GM21786 (cell line): ENCODE results near the gene TRMT112.
A peak's percentile ranks its signal among the peaks of the same experiment; 100 is the strongest.

Experiments used
- ATAC-seq: cut with Tn5 transposase; IDR thresholded peaks from one replicate; pipeline ENCODE4 v1.9.1; 2021; ENCODE audit not compliant: unreplicated experiment

TRMT112 gene

DNA sequence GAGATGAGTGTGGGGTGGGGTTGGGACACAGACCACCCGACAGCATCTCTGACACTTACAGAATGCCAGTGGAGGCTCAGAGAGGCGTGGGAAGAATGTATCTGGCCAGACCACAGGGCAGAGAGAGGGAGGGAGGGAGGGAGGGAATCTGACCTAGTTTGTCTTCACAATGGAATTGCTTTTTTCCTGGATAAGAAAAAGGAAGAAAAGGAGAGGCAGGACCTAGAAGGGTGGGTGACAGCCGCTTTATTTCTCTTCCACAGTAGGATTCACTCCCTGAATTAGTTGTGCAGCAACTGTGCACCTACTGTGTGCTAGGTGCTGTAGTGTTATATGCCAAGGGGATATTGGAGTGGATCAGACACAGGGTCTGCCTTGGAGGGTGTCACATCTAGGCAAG, 22.6 kb downstream of the TRMT112 start:
- no peak for ATAC-seq

GRCh38 chr11:64292460-64293254, 24.7 kb downstream of the TRMT112 start:
- ATAC-seq, result no peak

DNA sequence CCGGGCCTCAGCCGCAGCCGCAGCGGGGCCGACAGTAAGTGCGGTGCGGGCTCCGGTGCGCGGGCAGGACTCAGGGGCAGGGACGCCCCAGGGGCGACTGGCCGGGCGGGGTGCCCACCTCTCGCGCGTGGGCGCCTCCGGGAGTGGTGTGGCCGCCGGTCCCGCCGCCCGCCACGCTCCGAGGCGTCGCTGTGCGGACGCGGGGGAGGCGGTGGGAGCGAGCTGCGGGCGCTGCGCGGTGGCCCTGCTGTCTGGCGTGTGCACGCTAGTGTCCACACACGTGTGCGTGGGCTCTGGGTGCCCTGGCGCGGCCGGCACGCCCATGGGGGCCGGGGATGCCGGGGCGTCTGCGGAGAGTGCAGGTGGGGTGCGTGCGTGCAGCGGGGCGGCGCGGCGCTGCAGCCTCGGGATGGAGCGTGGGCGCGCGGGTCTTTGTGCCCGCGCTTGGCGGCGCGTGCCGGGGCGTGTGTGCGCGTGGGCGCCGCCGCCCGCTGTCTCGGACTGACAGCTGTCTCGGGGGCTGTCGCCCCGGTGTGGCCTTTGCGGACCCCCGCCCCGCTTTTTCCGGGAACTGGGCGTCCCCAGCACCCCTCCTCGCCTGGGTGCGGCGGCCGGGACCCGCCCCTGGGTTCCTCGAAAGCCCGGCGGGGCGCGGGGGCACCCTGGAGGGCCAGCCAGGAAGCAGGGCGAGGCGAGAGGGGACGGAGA, 25.5 kb downstream of the TRMT112 start:
- no peak for ATAC-seq

DNA sequence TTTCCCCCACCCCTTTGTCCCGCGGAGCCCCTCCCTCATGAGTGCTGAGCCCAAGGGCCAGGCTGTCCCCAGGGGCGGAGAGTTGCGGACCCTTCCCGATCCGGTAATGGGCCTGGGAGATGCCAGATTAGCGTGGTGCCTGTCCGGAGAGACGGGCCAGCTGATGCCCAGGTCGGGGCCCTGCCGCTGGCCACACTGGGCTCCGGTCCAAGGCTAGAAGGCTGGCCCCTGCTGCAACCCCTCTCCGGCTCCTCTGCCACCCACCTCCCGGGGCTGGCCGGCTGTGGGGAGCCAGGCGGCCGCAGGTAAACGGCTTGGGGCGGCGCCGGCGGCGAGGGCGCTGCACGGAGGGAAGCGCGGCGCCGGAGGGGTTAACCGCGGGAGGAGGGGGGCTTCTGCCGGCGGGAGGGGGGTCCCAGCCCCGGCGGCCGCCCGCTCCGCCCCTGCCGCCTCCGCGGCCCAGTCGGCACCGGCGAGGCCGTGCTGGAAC, 26.1 kb downstream of the TRMT112 start, which contains the start of gene KCNK4:
TSS of gene KCNK4 (plus strand) at position 41 of the 490 bp plus-strand sequence. CDS start 1,717 bp downstream, outside the sequence.
- ATAC-seq, result no peak

DNA sequence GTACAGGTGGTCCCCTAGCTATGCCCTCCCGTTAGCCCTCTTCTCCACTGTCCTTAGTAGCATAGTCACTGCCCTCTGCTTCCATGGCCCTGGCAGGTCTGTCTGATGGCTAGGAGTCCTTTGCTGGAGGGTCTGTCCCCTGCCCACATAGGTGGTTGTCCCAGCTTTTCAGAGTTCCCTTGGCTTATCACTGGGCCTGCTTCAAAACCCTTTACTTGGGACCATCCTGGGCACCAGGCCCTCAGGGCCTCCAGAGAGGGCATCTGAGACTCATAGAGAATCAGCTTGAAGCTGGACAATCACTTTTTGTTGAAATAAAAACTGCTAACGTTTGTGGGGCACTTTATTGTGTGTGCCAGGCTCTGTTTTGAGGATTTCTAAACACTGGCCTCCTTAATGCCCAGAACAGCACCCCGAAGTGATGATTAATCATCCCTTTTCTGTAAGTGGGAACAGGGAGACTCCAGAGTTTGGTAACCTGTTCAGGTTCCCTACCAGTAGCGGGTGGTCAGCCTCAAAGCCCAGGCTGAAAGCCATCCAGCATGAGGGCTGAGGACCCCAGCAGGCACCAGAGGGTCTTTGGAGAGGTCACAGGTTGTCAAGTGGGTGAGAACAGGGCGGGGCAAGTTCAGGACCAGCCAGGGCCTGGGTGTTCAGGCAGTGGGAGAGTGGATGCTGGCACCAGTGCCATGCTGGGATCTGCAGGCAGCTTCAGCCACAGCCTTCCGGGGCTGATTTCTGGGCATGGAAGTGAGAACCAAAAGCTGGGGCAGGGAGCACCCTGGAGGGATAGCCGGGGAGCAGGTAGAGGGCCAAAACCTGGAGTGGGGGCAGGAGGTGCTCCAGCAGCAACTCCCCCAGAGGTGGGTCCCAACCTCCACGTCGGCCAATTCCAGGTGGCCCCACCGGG, 26.8 kb downstream of the TRMT112 start:
- ATAC-seq, result no peak

- no peak for ATAC-seq
Measured at GRCh38 chr11:64289002-64289564, 28.3 kb downstream of the TRMT112 start.

DNA sequence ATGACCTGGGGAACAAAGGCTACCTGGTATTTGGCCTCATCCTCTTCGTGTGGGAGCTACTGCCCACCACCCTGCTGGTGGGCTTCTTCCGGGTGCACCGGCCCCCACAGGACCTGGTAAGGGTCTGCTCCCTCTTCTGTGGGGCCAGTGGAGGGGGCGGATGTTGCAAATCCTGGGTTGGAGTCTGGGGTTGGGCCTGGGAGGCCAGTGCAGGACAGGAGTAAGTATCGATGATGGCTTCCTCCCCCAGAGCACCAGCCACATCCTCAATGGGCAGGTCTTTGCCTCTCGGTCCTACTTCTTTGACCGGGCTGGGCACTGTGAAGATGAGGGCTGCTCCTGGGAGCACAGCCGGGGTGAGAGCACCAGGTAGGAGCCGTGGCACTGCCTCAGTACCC, 29.0 kb downstream of the TRMT112 start:
- no peak for ATAC-seq

GRCh38 chr11:64287676-64288352, 29.5 kb downstream of the TRMT112 start:
- ATAC-seq, result no peak

DNA sequence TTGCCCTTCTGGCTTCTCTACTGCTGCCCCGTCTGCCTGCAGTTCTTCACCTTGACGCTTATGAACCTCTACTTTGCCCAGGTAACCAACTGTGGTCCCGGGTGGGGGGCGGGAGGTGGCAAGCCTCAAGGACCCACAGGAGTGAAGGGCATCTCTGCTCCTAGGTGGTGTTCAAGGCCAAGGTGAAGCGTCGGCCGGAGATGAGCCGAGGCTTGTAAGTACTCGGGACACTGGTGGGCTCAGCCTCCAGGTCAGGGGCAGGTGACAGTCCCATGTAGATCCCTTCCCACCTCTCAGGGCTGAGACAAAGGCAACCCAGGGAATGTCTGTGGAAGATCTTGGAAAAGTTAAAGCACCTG, 30.6 kb downstream of the TRMT112 start:
- ATAC-seq, result no peak

DNA sequence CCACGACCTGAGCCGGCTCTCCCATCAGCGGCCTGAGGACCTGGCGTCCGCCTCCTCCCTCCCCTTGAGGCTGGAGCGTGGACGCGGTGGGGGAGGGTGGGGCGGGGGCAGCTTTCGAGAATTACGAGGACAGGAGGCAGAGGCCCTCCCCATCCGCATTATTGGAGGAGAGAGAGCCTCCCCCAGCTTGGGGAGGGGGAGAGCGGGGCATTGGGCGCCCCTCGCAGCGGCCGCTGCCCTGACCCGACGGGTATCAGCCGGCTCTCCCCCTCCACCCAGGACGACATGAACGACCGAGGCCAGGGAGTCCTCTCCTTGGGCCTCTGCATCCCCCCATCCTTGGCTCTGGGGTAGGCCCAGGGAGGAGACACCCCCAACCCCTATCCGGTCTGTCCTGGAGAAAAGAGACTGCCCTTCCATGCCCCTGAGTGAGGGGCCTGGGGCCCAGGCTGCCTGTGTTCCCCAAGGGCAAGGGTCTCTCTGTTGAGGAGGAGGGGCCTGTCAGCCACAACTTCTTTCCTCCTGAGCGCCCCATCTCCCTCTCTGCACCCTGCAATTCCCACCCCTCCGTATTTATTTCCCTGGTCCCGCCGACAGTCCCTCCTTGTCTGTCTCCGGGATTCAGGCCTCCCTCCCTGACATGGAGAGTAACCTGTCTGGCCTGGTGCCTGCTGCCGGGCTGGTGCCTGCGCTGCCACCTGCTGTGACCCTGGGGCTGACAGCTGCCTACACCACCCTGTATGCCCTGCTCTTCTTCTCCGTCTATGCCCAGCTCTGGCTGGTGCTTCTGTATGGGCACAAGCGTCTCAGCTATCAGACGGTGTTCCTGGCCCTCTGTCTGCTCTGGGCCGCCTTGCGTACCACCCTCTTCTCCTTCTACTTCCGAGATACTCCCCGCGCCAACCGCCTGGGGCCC, 31.2 kb downstream of the TRMT112 start:
- no peak for ATAC-seq

DNA sequence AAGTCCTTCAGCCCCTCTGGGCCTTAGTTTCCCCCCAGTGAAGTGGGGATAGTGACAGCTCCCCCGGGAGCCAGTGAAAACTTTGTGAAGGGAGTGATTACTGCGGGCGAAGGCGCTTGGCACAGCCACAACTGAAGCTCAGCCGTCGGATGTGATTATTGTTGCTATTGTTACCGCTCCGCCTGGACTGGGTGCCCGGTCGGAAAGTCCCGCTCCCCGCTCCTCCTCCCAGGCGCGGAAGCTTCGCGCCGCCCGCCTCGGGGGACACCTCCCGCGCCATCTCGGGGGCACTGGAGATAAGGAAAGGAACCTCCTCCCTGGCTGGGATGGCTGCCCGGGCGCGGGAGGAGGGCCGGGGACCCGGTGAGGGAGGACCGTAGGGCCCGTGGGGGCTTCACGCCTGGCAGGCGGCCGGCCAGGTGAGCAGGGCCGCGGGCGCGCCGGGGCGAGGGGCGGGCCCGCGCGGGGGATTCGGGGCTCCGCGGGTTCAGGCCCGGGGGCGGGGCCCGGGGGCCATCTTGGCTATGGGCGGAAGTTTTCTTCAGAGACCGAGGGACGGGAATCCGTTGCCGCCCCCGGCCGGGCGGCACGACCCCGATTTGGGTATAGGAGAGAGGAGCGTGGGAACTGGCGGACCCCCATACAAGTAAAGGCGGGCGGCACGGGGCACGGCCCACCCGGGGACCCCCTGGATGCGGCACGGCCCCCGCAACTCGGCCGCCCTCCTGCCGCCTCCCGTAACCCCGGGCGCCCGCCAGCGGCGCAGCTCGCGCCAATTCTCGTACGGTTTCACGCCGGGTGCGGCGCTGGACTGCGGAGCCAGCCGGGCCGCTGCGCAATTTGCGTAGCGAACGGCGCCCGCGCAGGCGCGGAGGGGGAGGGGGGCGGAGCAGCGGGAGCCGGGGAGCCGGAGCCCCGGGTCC, 32.1 kb downstream of the TRMT112 start, which contains the start of gene GPR137:
TSS of gene GPR137 (plus strand) at position 887 of the 923 bp plus-strand sequence. CDS start 677 bp downstream, outside the sequence.
- peak; percentile 52 for ATAC-seq

DNA sequence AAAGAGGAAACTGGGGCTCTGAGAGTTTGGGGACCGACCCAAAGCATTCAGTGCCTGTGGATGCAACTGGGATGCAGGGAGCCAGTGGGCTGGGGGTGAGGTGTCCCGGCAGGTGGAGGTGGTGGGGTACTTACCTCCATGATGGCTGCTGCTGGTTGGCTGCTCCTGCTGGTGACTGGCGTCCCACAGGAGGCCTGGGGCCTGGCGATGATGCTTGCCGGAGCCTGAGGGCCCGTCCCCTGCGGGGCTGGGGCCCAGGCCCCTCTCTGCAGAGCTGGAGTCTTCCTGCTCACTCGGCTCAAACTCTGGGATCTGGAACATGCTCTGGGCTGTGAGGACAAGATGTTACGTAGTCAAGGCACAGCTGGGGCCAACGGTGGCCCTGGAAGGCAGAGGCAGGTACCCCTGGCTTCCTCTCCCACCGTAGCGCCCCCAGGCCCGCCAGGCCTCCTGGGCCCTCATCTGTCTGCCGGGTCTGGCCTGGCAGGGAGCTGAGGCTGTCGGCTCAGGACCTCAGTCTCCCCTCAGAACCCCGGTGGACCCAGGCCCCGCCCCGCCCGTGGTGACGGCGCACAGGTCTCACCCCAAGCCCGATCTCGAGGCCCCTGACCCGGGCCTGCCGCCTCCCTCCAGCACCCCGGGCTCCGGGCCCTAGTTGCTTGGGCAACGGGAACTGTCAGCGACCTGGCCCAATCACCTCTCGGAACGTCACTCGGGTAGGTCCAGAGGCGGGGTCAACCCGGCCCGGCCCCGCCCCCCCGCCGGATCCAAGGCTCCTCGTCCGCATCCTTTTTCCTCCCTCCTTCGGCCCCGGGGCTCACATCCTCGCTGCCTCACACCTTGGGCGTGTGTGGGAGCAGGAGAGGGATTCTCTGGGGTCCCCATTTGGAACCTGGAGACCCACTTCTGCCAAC, 33.1 kb downstream of the TRMT112 start, which contains the start of gene BAD:
TSS of gene BAD (minus strand) at position 618 of the 914 bp plus-strand sequence. CDS start at position 321, 297 bp downstream.
- ATAC-seq, result peak; percentile 82

DNA sequence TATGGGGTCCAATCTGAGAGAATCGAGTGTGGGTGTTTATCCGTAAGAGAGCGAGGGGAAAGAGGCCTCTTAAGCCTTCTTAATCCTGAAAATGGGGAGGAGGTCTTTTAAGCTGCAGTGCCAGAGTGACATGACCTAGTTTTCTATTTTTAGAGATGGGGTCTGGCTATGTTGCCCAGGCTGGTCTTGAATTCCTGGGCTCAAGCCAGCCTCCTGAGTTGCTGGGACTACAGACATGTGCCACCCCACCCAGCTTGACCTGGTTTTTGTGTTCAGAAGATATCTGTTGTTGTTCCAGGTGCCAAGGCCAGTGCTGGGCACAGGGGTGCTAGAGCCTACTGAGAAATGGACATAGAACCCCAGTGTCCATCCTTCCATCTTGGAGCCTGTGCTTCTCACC, 34.3 kb downstream of the TRMT112 start:
- no peak for ATAC-seq

GRCh38 chr11:64281957-64282770, 35.2 kb downstream of the TRMT112 start:
- no peak for ATAC-seq

GRCh38 chr11:64278576-64279190, 38.7 kb downstream of the TRMT112 start:
- no peak for ATAC-seq
